SW480 (cell line): ENCODE results near the gene IGFBPL1.
"Not testable (repeated sequence)": the region's sequence is repeated elsewhere in the genome, so short reads cannot be mapped to it uniquely, and the experiment has no call there.

Experiments used
- DNase-seq: peaks from one replicate; pipeline ENCODE4 v3.0.0-alpha.2; 2016; ENCODE audit warnings: low spot score

Gene IGFBPL1, protein sequence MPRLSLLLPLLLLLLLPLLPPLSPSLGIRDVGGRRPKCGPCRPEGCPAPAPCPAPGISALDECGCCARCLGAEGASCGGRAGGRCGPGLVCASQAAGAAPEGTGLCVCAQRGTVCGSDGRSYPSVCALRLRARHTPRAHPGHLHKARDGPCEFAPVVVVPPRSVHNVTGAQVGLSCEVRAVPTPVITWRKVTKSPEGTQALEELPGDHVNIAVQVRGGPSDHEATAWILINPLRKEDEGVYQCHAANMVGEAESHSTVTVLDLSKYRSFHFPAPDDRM

DNA sequence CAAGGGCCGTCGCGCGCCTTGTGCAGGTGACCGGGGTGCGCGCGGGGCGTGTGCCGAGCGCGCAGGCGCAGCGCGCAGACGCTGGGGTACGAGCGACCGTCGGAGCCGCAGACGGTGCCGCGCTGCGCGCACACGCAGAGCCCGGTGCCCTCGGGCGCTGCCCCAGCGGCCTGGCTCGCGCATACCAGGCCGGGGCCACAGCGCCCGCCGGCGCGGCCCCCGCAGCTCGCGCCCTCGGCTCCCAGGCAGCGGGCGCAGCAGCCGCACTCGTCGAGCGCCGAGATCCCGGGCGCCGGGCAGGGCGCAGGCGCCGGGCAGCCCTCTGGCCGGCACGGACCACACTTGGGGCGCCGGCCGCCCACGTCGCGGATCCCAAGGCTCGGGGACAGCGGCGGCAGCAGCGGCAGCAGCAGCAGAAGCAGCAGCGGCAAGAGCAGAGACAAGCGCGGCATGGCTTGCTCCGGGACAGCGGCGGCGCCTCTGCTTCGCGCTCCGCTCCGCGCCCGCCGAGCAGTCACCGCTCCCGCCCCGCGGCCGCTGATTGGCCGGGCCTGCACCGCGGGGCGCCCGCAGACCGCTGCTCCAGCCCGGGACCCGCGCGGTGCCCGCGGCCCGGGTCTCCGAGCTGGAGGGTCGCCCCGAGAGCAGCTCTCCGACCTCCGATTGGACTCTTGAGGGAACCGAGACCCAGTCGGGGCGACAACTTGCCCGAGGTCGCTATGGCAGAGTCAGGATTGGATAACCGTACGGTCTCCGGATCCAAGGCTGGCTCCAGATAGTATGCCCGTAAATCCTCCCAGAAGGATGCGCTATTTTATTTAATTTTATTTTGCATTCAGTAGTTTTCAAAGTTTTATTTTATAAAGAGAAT lies at the start of gene IGFBPL1:
IGFBPL1 (minus strand) TSS at position 482 of the 871 bp plus-strand sequence; CDS start at position 452, 30 bp downstream.
- peak; percentile 42 for DNase-seq

DNA sequence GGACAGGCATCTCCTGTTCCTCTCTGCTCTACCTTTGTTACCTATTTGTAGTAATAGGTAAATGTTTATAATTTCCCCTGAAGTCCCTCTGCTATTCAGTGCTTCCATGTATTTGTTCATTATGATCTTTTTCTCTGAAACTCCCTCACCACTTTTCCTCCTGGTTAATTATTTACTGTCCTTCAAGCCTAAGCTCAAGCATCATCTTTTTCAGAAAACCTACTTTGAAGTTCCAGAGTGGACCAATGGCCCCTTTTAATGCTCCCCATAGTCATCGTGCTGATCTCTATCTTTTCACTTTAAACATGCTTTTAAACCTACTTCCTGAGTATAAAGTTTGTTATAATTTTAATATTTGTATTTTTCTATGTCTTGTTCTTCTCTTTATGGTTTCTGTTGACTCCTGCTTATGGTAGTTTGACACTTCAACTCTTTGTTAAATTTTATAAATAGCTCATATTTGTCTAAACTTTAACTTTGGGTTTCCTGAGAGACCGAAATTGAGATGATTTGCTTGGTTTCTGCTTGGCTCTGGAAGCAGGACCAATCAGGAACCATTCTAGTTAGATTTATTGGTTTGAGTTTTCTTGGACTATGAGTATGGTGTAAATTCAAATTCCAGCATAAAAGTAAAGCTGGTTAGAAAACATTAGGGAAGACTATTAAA lies 48.5 kb upstream of the IGFBPL1 start:
- not testable (repeated sequence) for DNase-seq

DNA sequence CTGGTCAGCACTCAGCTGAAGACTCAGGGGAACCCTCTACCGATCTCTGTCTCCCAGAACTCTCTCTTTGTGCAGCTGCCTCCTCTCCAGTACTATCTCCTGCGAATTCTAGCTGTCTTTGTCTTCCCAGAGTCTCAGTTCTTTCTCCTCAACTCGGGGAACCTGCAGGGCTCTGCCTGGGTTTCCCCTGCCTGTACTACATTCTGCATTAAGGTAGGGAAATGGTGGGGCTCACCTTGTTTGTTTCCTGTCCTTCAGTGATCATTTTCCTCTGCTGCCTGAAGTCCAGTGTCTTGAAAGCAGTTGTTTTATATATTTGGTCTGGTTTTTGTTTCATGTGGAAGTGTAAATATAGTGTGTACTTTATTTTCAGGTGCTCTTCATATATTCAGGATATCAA lies 43.1 kb upstream of the IGFBPL1 start:
- DNase-seq = no peak

DNA sequence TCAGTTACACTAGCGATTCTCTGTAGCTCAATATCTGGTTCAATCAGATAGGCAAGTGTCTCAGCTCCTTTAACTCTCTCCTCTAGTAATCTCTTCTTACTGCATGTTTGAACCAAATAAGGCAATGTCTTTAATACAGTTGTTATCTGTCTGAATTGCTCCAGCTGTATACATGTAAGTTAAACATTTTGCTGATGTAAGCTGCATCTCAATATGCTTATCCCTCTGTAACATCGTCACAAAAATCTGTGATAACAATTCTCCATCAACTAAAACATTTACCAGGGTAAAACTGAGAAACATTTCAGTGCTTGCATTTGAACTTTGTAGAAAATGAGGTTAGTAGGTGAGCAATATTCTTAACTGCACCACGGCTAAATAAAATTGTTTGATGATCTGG lies 29.6 kb upstream of the IGFBPL1 start:
- DNase-seq = no peak

DNA sequence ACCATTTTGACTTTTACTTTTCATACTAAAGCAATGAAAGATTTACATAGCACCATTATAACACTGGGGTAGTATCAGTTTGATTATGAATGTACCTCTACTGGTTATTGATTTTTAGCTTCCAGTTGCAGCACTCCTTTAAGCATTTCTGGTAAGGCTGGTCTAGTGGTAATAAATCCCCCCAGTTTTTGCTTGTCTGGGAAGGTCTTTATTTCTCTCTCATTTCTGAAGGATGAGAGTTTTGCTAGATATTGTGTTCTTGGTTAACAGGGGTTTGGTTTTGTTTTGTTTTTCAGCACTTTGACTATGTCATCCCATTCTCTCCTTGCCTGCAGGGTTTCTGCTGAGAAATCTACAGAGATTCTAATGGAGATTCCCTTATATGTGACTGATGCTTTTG lies 26.9 kb upstream of the IGFBPL1 start:
- no peak for DNase-seq

DNA sequence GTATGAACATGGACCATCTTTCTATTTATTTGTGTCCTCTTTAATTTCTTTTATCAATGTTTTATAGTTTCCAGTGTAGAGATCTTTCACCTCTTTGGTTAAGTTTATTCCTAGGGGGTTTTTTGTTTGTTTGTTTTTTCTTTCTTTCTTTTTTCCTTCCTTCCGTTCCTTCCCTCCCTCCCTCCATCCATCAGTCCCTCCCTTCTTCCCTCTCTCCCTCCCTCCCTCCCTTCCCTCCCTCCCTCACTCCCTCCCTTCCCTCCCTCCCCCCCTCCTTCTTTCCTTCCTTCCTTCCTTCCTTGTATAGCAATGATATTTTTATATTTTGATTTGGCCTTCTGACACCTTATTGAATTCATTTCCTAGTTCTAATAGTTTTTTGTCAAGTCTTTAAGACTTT lies 23.4 kb upstream of the IGFBPL1 start:
- DNase-seq = no peak

DNA sequence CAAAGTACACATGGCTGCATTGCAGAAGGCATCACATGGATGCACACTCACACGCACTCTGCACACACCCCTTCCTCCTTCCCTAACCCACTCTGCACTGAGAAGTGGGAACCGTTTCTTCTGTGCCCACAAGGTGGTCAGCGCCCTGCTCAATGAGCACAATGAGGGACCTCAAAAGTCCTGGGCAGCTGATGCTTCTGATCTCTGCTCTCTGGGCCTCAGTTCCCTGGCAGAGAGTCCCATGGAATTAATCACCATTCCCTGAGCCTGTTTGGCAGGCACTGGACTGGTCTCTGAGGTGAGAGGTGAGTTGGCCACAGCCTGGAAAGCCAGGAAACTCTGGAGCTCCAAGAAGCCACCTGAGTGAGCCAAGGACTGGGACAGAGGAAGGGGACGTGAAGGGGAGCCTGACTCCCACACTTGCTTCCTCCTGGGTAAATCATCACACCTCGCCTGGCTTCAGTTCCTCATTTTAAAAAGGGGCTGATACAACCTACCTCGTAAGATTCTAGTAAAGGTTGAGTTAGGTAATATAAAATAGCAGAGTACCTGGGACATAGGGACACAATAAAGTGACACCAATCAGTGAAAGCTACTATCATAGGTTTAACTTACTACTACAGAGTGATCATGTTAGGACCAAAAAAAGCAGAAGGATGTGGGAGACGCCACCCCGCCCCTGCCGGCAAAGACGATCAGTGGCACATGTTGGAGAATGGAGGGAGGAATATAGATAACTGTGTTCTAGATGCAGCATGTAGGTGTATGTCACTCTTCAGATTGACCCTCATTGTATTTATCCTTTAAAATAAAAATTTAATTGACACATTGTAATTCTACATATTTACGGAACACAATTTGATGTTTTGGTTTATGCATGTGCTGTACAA lies 21.1 kb upstream of the IGFBPL1 start:
- no peak for DNase-seq

DNA sequence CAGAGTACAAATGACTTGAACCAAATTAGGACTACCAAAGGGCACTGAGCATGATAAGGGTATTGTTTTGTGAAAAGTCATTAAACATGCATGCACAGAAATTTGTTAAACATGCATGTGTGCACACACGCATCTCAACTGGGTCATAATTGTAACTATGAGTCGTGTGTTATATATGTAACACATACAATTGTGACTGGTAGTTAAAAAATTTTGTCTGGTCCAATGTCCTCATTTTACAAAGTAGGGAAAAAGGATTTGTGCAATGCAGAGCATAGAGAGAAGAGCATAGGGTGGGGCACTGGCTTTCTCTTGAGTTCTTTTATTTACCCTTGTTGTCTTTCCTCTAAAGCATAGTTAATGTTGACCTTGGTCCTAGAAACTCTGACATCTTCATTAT lies 19.3 kb upstream of the IGFBPL1 start:
- DNase-seq = no peak

DNA sequence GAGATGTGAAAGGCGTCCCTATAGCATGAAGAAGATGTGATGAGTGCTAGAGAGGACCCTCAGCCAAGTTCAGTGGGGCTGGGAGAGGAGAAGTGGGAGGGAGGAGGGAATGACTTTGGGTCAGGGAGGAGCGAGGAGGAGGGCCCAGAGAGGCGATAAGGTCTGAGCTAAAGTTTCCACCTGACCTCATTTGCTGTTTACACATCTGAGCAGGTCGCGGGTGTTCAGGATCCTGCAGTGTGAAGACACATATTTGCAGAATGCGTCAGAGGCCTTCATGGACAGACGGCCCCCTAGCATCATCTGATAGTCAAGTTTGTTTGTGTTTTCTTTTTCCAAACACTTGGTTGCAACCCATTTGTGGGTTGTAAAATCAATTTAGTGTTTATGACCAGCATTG lies 18.9 kb upstream of the IGFBPL1 start:
- DNase-seq = no peak

DNA sequence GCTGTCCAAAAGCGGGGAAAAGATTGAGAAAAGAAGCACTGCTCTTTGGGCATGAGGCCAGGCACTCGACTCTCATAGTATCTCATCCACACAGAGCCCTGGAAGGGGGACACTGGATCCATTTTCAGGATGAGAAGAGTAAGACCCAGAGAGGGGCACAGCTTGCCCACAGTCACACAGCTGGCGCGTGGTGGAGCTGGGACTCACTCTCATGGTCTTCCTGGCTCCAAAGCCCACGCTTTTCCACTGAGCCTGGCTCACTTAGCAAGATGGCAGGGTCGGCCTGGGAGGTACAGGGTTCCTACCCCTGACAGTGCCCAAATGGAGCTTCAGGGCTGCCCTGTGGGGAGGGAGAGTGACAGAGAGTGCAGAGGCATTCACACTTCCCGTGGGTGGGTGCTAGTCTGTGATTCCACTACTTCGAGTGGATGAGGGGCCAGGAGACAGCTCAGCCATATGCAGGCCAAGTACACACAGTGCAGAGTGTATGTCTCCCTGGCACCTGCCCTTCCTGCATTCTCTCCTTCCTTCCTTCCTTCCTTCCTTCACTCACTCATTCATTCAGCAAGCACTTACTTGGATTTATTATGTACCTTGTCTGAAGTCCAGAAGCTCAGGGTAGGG lies 18.3 kb upstream of the IGFBPL1 start:
- DNase-seq = no peak

DNA sequence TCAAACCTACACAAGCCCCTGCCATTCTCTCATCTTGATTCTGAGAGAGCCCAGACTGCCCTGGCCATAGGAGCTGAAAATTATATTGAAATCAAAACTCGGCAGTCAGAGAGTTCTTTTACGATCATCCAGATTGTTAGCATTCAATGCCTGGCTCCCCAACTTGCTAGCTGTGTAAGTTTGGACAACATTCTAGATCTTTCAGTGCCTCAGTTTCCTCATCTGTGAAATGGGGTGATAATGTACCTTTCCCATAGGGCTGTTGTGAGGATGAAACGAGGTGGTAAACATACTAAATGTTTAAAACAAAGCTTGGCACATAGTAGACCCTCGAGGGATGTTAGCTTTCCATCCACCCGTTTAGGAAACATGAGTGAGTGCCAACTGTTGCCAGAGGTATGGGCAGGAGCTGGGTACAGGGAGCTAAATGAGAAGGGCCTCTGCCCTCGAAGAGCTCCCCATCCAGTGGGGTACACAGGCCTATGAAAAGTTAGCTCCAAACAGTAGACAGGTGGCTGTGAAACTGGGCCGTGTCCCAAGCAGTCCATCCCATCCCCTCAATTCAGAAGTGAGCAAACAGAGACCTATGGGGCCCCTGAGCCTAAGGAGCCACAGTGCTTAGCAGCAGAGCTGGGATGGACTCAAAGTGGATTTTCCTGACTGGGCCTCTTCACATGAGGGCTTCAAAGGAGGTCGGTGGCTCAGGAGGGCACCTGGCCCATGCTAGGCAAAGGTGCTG lies 17.3 kb upstream of the IGFBPL1 start:
- DNase-seq = no peak

DNA sequence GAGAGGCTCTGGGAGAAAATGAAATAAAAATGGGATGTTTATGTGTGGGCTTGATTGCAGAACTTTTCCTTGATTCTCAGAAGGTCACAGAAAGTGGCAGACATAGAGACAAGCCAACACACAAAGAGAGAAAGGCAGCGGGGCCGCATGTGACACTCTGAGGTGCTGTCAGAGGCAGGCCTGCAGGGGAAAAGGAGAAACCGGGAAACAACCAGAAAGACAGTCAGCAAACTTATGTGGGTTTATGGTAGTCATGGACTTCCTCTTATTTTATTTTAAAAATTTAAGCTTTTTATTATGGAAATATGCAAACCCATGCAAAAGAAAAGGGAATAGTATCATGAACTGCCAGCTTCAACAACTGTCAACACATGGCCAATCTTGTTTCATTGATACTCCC lies 16.3 kb upstream of the IGFBPL1 start:
- DNase-seq = no peak

DNA sequence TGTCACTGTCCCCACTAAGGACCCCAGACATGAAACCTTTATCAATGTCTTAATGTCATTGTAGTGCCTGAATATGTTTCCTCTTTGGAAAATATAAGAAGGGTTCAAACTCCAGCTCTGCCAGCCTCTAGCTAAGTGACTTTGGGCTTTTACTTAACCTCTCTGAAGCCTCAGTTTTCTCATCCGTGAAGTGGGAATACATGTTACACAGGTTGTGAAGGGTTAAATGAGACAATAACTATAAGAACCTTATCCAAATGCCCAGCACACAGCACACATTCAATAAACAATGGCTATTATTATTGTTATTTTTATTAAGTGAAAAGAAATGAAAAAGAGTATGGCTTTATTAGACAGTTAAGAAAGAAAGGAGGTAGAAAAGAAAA lies 15.7 kb upstream of the IGFBPL1 start:
- no peak for DNase-seq

DNA sequence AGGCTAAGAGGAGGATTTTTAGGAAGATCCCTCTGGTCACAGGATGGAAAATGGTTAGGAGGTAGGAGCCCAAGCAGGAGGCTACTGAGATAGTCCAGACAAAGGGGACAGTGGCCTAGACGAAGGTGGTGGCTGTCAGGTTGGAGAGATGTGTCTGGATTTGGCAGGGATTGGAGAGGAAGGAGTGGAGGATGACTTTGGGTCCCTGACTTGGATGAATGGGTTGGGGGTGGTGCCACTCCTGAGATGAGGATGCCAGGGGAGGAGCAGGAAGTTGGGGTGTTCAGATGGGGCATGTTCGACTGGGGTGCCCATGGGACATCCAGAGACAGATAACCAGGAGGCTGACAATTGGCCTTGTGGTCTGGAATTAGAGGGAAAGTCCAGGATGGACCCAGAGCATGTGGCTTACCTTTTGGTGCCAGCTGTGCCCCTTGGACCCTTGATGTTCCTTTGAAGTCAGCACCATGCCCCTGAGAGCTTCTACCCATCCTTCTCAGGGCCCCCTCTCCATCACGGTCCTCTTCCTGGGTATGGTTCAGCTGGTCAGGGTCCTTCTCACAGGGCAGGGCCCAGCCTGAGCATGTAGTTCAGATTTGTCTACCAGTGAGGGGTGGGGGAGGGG lies 15.1 kb upstream of the IGFBPL1 start:
- DNase-seq = no peak

DNA sequence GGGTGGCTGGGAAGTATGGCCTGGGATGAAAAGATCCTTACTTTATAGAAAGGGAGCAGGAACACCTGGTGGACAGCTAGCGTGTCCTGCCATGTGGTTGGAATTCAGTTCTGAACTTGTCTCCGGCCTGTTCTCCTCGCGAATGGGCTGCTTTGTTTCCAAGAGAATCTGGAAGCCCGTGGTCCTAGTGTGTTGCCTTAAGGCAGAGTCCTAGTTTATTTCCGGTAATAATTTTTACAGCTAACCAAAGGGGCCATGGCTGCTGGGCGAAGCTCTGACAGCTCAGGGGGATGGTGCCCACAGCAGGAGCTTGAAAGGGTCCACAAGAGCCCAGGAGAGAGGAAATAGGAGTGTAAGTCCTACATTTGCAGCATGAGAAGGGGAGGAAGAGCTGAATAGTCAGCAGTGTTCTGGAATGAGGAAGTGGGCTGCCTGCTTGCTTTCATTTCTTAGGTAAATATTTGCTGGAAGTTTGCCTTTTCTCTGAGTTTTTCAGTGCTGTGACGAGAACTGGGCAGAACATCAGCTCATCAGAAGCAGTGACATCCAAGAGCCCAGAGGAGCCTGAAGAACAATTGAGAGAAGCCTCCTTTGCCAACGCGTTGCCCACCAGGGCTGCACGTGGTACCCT lies 13.1 kb upstream of the IGFBPL1 start:
- no peak for DNase-seq

DNA sequence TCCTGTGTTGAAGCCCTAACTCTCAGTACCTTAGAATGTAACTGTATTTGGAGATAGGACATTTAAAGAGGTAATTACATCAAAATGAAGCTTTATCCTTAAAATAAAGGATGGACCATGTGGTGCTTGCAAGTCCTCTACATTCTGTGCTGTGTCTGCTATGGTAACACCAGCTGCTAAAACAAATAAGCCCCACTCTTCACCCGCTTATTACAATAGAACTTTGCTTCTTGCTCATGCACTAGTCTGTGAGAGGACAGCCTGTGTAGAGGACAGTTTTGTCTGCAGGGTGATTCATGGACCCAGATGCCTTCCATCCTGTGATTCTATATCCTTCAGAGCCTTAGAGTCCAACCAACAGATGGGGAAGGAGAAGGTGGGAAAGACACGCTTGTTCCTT lies 12.5 kb upstream of the IGFBPL1 start:
- DNase-seq = no peak

DNA sequence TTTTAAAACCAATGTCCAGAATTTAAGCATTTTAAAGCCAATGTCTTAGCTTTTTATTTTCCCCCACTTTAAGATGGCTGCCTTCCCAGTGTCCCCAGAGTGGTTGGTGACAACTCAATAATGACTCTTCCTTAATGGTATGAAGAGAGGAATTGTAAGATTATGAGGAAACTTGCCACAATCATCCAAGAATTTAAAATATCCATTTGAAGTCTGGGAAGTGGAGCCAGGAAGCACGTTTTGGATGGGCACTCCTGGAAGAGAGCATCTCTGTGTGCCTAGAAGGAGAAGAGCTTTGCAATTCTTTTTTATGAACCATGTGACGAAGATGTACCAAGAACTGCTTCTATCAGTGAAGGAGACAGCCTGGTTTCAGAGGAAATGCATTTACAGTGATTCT lies 11.3 kb upstream of the IGFBPL1 start:
- no peak for DNase-seq

DNA sequence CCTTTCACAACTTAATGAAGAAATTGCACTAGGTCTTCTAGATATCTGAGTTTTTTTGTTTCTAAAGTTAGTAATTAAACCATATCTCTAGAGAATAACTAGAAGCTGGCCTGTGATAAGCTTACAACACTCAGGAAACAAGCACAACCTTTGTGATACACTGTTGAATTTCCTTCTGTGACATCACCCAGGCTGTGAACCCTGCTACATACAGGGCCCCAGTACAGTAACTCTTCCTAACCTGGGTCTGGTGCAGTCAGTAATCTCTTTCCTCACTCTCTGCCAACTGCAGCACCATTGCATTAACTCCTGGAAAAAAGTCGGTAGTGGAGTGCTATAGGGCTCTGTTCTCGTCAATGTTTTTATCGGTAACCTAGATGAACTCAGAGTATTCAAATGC lies 10.6 kb upstream of the IGFBPL1 start:
- DNase-seq = no peak

DNA sequence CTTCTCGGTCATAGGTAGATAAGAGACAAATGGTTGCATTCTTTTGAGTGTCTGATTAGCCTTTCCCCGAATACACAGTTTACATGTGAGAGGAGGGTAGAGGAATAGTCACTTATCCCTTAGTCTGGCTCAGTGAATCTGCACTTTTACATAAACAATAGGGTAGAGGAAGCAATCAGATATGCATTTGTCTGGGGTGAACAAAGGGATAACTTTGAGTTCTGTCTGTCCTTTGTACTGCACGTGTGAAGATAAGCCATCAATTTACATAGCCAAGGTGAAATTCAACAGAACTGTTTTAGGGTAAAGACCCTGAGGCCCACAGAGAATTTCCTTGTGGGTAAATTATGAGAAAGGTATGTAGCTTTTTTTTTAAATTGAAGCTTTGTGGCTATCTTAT lies 10.1 kb upstream of the IGFBPL1 start:
- no peak for DNase-seq
